ENCODE results near the gene MTFR1L. TPM values are rescaled to one million over a fixed set of nuclear protein-coding genes. Genes with fewer than 3 reads are reported as not detected.

The MTFR1L gene
- polyA plus RNA-seq, 1 donor (not counting 4 experiments of a cell fraction or from before 2014, with no cell fraction given) = 31.6 TPM

DNA sequence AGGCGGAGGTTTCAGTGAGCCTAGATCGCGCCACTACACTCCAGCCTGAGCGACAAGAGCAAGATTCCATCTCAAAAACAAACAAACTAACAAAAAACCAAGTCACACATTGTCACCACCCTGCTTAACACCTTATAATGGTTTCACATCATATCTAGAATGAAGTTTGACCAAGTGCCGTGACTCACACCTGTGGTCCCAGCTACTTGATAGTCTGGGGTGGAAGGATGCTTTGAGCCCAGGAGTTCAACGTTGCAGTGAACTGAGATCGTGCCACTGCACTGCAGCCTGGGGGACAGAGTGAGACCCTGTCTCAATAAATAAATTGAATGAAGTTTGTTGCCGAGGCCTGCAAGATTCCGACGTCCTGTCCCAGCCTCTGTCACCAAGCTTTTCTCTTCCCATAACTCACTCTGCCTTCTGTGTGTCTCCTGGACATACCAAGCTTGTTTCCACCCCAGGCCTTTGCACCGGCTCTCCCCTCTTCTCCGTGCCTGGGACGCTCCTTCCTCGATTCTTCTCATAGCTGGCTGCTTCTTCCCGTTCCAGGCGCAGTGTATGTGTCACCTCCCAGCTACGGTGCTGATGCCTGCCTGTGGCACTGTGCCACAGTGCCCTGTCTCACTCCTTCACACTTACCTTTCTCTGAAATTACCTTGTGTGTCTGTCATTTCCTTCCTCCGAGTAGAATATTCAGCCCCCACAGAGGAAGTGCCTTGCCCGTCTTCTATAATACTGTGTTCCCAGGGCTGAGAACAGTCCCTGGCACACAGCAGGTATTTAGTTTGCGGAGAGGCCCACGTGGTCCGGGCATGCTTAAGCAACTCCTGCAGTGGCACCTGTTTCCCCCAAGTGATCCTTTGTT, 23.6 kb upstream of the MTFR1L start:
- Histone ChIP-seq H3K4me1 (ENCODE audit: control insufficient read depth, extremely low read depth, insufficient read depth, low read length) (peaks cover 13% of the 10 kb centered on the region), H3K9me1 (ENCODE audit: control insufficient read depth, extremely low read depth, insufficient read depth, low read length) (no peaks in the 10 kb centered on the region), H3K9ac (ENCODE audit: control insufficient read depth, extremely low read depth, insufficient read depth, low read length) (no peak overlapping the region), H3K27ac (ENCODE audit: control insufficient read depth, insufficient read depth, low read length) (no peak overlapping the region), H2AFZ (ENCODE audit: control insufficient read depth, low read length) (no peak overlapping the region), H3K9me3 (ENCODE audit: control insufficient read depth, low read depth, low read length) (no peaks in the 10 kb centered on the region), H3K4me2 (ENCODE audit: control insufficient read depth, extremely low read depth, insufficient read depth, low read depth, low read length) (peak overlapping the region; percentile 44), H3K4me3 (ENCODE audit: control insufficient read depth in 2 of 3, extremely low read depth in 1 of 3, insufficient read depth in 2 of 3, low read depth in 1 of 3, low read length in 3 of 3) (no peak overlapping the region), H3K79me2 (ENCODE audit: control insufficient read depth, insufficient read depth, low read length) (peaks cover 3% of the 10 kb centered on the region), H3K27me3 (ENCODE audit: control insufficient read depth, extremely low read depth, insufficient read depth, low read length) (no peaks in the 10 kb centered on the region), H3K36me3 (ENCODE audit: control insufficient read depth in 2 of 2, extremely low read depth in 1 of 2, insufficient read depth in 2 of 2, low read length in 2 of 2) (no peaks in the 10 kb centered on the region), H4K20me1 (ENCODE audit: control insufficient read depth, extremely low read depth, insufficient read depth, low read length) (no peaks in the 10 kb centered on the region)
- peak; percentile 39 for FAIRE-seq
- dilution Hi-C loops (cut with MboI; ENCODE audit: extremely low pct_ligation_motif_present, low sequenced_read_pairs) = no loop called here
- no peak for DNase-seq (ENCODE audit: low read depth, low spot score)
- TF ChIP-seq EZH2 (IDR thresholded peaks at IDR 0.05; ENCODE audit: low read length) = no peak
- TF ChIP-seq, protein P1, sequence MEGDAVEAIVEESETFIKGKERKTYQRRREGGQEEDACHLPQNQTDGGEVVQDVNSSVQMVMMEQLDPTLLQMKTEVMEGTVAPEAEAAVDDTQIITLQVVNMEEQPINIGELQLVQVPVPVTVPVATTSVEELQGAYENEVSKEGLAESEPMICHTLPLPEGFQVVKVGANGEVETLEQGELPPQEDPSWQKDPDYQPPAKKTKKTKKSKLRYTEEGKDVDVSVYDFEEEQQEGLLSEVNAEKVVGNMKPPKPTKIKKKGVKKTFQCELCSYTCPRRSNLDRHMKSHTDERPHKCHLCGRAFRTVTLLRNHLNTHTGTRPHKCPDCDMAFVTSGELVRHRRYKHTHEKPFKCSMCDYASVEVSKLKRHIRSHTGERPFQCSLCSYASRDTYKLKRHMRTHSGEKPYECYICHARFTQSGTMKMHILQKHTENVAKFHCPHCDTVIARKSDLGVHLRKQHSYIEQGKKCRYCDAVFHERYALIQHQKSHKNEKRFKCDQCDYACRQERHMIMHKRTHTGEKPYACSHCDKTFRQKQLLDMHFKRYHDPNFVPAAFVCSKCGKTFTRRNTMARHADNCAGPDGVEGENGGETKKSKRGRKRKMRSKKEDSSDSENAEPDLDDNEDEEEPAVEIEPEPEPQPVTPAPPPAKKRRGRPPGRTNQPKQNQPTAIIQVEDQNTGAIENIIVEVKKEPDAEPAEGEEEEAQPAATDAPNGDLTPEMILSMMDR (optimal IDR thresholded peaks at IDR 0.05 in 1 of 3, IDR thresholded peaks at IDR 0.05 in 1 of 3, conservative IDR thresholded peaks at IDR 0.05 in 1 of 3; ENCODE audit: extremely low read depth in 1 of 3, insufficient read depth in 2 of 3, low read length in 3 of 3) = no peak

DNA sequence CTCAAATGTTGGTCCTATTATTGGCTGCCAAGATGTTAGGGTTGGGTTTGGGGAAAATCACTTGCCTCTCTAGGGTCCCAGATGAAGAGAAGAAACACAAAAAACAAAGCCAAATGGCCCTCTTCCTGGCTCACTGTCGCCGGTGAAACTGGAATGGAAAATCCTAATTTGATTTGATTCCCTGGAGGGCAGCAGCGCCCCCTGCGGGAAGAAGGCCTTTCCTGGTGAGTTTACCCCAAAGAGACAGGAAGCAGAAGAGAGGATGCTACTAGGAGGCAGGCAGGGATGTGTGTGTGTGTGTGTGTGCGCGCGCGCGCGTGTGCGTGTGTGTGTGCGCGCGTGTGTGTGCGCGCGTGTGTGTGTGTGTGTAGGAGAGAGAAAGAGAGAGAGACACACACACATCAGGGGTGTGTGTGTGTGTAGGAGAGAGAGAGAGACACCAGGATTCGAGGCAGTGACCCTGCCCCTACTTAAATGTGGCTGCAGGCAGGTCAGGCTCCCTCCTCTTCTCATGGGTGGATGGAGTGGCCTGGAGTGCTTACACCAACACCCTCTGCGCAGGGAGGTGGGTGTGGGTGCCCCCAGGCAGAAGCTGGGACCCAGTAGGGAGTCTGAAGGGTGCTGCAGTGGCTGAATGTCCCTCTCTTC, 22.8 kb upstream of the MTFR1L start:
- Histone ChIP-seq H3K27ac (ENCODE audit: control insufficient read depth, insufficient read depth, low read length) (no peak overlapping the region), H3K27me3 (ENCODE audit: control insufficient read depth, extremely low read depth, insufficient read depth, low read length) (no peaks in the 10 kb centered on the region), H3K4me2 (ENCODE audit: control insufficient read depth, extremely low read depth, insufficient read depth, low read depth, low read length) (peak overlapping the region; percentile 44), H3K4me1 (ENCODE audit: control insufficient read depth, extremely low read depth, insufficient read depth, low read length) (peaks cover 14% of the 10 kb centered on the region), H3K79me2 (ENCODE audit: control insufficient read depth, insufficient read depth, low read length) (peaks cover 3% of the 10 kb centered on the region), H3K9me1 (ENCODE audit: control insufficient read depth, extremely low read depth, insufficient read depth, low read length) (no peaks in the 10 kb centered on the region), H4K20me1 (ENCODE audit: control insufficient read depth, extremely low read depth, insufficient read depth, low read length) (no peaks in the 10 kb centered on the region), H3K36me3 (ENCODE audit: control insufficient read depth in 2 of 2, extremely low read depth in 1 of 2, insufficient read depth in 2 of 2, low read length in 2 of 2) (no peaks in the 10 kb centered on the region), H3K9me3 (ENCODE audit: control insufficient read depth, low read depth, low read length) (no peaks in the 10 kb centered on the region), H2AFZ (ENCODE audit: control insufficient read depth, low read length) (no peak overlapping the region), H3K9ac (ENCODE audit: control insufficient read depth, extremely low read depth, insufficient read depth, low read length) (no peak overlapping the region), H3K4me3 (ENCODE audit: control insufficient read depth in 2 of 3, extremely low read depth in 1 of 3, insufficient read depth in 2 of 3, low read depth in 1 of 3, low read length in 3 of 3) (no peak overlapping the region)
- dilution Hi-C loops (cut with MboI; ENCODE audit: extremely low pct_ligation_motif_present, low sequenced_read_pairs) = no loop called here
- no peak for FAIRE-seq
- no peak for DNase-seq (ENCODE audit: low read depth, low spot score)
- TF ChIP-seq EZH2 (IDR thresholded peaks at IDR 0.05; ENCODE audit: low read length) = no peak
- TF ChIP-seq, protein P1 (optimal IDR thresholded peaks at IDR 0.05 in 1 of 3, IDR thresholded peaks at IDR 0.05 in 1 of 3, conservative IDR thresholded peaks at IDR 0.05 in 1 of 3; ENCODE audit: extremely low read depth in 1 of 3, insufficient read depth in 2 of 3, low read length in 3 of 3) = peak; percentile 76 to 89 (median 84)
